Thyroid gland (tissue), 4 donors: ENCODE data around the gene WNT7B. TPM values are rescaled to one million over a fixed set of nuclear protein-coding genes. Genes with fewer than 3 reads are reported as not detected.

Experiments used
- DNase-seq, 2 donors: peaks; one replicate each; pipeline ENCODE4 v3.0.0-alpha.2; 2019
- H3K27ac ChIP-seq, 3 donors: fragments of 200-600 bp; sonication (generic); 1 replicate in 2 of 3; 2 replicates in 1 of 3; pipeline ENCODE4 v1.5.1; 2016 to 2019; ENCODE audit warnings: mild to moderate bottlenecking in 1 of 3, moderate library complexity in 1 of 3
- H3K27me3 ChIP-seq: fragments of 200-600 bp; sonication (generic); one replicate; pipeline ENCODE4 v1.5.1; 2019
- H3K36me3 ChIP-seq, 2 donors: fragments of 200-600 bp; sonication (generic); one replicate each; pipeline ENCODE4 v1.5.1; 2016 to 2019
- H3K4me1 ChIP-seq, 2 donors: fragments of 200-600 bp; sonication (generic); one replicate each; pipeline ENCODE4 v1.5.1; 2017 to 2019
- H3K4me3 ChIP-seq, 3 donors: fragments of 200-600 bp; sonication (generic); replicated peaks in 1 of 3; 1 replicate in 2 of 3; 2 replicates in 1 of 3; pipeline ENCODE4 v1.5.1; 2016; ENCODE audit warnings: mild to moderate bottlenecking in 1 of 3
- H3K9me3 ChIP-seq: fragments of 200-600 bp; sonication (generic); one replicate; pipeline ENCODE4 v1.5.1; 2017
- CTCF ChIP-seq, 6 experiments: fragments of 200-600 bp in 3 of 6; fragments of 450-650 bp in 3 of 6; sonication (generic) in 3 of 6; IDR thresholded peaks; one replicate each; pipeline ENCODE4 v1.5.1; 2016 to 2019; ENCODE audit warnings: antibody characterized with exemption in 6 of 6, mild to moderate bottlenecking in 2 of 6, inconsistent platforms in 1 of 6, moderate library complexity in 1 of 6
- POLR2A ChIP-seq, 2 donors: fragments of 450-650 bp; IDR thresholded peaks; one replicate each; pipeline ENCODE4 v1.6.1; 2017; ENCODE audit warnings: antibody characterized with exemption in 2 of 2, mild to moderate bottlenecking in 2 of 2, moderate library complexity in 1 of 2
- WGBS, 2 donors: methylation state at CpG; one replicate each; pipeline ENCODE4 v1.1.5; 2017; 5-methylcytosine and 5-hydroxymethylcytosine counted together
- intact Hi-C: fragments of 100-400 bp; cut with DNase I; formaldehyde crosslinking; loops from one replicate; pipeline ENCODE4 v1.15.1; 2023
- total RNA-seq, 4 donors: library from RNA; depleted of rRNA; stranded (reverse); fragments of >200 nt; gene quantifications; one replicate each; pipeline ENCODE4 v1.2.3, GENCODE V29; 2016

The WNT7B gene
- total RNA-seq, 4 donors from 2014 or later: 0.83 to 4.3 (median 2.5) TPM; not detected in 1

GRCh38 chr22:45888221-45889092 is 88.5 kb downstream of the WNT7B start:
- no peak overlapping the region for H3K27ac ChIP-seq
- peaks cover 4 to 14% of the 10 kb centered on the region in 2 donors for H3K4me1 ChIP-seq
- no peak for TF ChIP-seq CTCF (IDR thresholded peaks at IDR 0.05)
- TF ChIP-seq POLR2A (IDR thresholded peaks at IDR 0.05): no peak
- no peak for DNase-seq
- no peaks in the 10 kb centered on the region for H3K9me3 ChIP-seq
- H3K27me3 ChIP-seq: no peaks in the 10 kb centered on the region
- H3K36me3 ChIP-seq: no peaks in the 10 kb centered on the region
- intact Hi-C loops: loop anchor here (10.0 kb wide), 1 partner anchor 76 kb away; no protein-coding TSS in a partner anchor
- no peak overlapping the region for H3K4me3 ChIP-seq
- 94 to 95% methylated on average over 25 to 26 of the region's 27 CpGs for WGBS, 2 donors

- TF ChIP-seq CTCF (IDR thresholded peaks at IDR 0.05) (no peak), POLR2A (IDR thresholded peaks at IDR 0.05) (no peak)
- no peaks in the 10 kb centered on the region for H3K9me3 ChIP-seq
- intact Hi-C loops: loop anchor here (10.0 kb wide), 1 partner anchor 77 kb away; no protein-coding TSS in a partner anchor
- peak; percentile 40 to 62 for DNase-seq
- H3K36me3 ChIP-seq: no peaks in the 10 kb centered on the region
- no peak overlapping the region for H3K27ac ChIP-seq
- 87 to 92% methylated on average over 12 to 13 of the region's 22 CpGs for WGBS, 2 donors
- H3K27me3 ChIP-seq: no peaks in the 10 kb centered on the region
- peaks cover 4 to 14% of the 10 kb centered on the region in 2 donors for H3K4me1 ChIP-seq
- no peak overlapping the region for H3K4me3 ChIP-seq
These were observed 89.5 kb downstream of the WNT7B start for GRCh38 chr22:45887202-45888131.

GRCh38 chr22:45886540-45886939 is 90.4 kb downstream of the WNT7B start:
- Histone ChIP-seq H3K4me3 (no peak overlapping the region), H3K9me3 (no peaks in the 10 kb centered on the region), H3K36me3 (no peaks in the 10 kb centered on the region), H3K4me1 (peaks cover 4 to 14% of the 10 kb centered on the region in 2 donors), H3K27me3 (no peaks in the 10 kb centered on the region), H3K27ac (no peak overlapping the region)
- TF ChIP-seq CTCF (IDR thresholded peaks at IDR 0.05) (no peak), POLR2A (IDR thresholded peaks at IDR 0.05) (no peak)
- no peak for DNase-seq
- intact Hi-C loops: loop anchor here (10.0 kb wide), 1 partner anchor 78 kb away; no protein-coding TSS in a partner anchor
- 95% methylated on average over 7 of the region's 7 CpGs for WGBS, 2 donors

- H3K27ac ChIP-seq: no peak overlapping the region
- no peak overlapping the region for H3K4me3 ChIP-seq
- no peaks in the 10 kb centered on the region for H3K36me3 ChIP-seq
- WGBS, 2 donors: 6 to 43% methylated on average over 2 to 3 of the region's 21 CpGs
- intact Hi-C loops: loop anchor here (10.0 kb wide), 1 partner anchor 79 kb away; no protein-coding TSS in a partner anchor
- peak; percentile 58 to 59 for DNase-seq
- H3K27me3 ChIP-seq: no peaks in the 10 kb centered on the region
- H3K9me3 ChIP-seq: no peaks in the 10 kb centered on the region
- peaks cover 4 to 14% of the 10 kb centered on the region in 2 donors for H3K4me1 ChIP-seq
- TF ChIP-seq POLR2A (IDR thresholded peaks at IDR 0.05): no peak
These were observed 91.0 kb downstream of the WNT7B start for GRCh38 chr22:45885941-45886395.

GRCh38 chr22:45885171-45885840 is 91.7 kb downstream of the WNT7B start:
- no peak for DNase-seq
- H3K4me1 ChIP-seq: peaks cover 4 to 14% of the 10 kb centered on the region in 2 donors
- H3K9me3 ChIP-seq: no peaks in the 10 kb centered on the region
- WGBS, 2 donors: 80 to 81% methylated on average over 13 to 16 of the region's 16 CpGs
- TF ChIP-seq POLR2A (IDR thresholded peaks at IDR 0.05) (no peak), CTCF (IDR thresholded peaks at IDR 0.05) (no peak)
- no peak overlapping the region for H3K27ac ChIP-seq
- no peaks in the 10 kb centered on the region for H3K27me3 ChIP-seq
- intact Hi-C loops: loop anchor here (10.0 kb wide), 1 partner anchor 79 kb away; no protein-coding TSS in a partner anchor
- H3K4me3 ChIP-seq: no peak overlapping the region
- H3K36me3 ChIP-seq: no peaks in the 10 kb centered on the region
